ENCODE results near the gene CHST11.

CHST11 gene

GRCh38 chr12:104747330-104747729 lies 290.6 kb downstream of the CHST11 start:
- DNase-seq, result no peak

GRCh38 chr12:104747955-104748354 lies 291.2 kb downstream of the CHST11 start:
- DNase-seq, result no peak

GRCh38 chr12:104748356-104748755 lies 291.6 kb downstream of the CHST11 start:
- DNase-seq, result no peak

GRCh38 chr12:104748790-104749189 lies 292.0 kb downstream of the CHST11 start:
- DNase-seq, result no peak

GRCh38 chr12:104749545-104749944 lies 292.8 kb downstream of the CHST11 start:
- no peak for DNase-seq

- no peak for DNase-seq
Measured at GRCh38 chr12:104750061-104750460, 293.3 kb downstream of the CHST11 start.

GRCh38 chr12:104751120-104751519 lies 294.4 kb downstream of the CHST11 start:
- DNase-seq, result no peak

GRCh38 chr12:104751594-104751993 lies 294.8 kb downstream of the CHST11 start:
- DNase-seq, result no peak

- no peak for DNase-seq
Measured at GRCh38 chr12:104752016-104752415, 295.3 kb downstream of the CHST11 start.

GRCh38 chr12:104752881-104753280 lies 296.1 kb downstream of the CHST11 start:
- DNase-seq, result no peak

GRCh38 chr12:104756901-104757300 lies 300.2 kb downstream of the CHST11 start:
- DNase-seq, result no peak

GRCh38 chr12:104758771-104759170 lies 302.0 kb downstream of the CHST11 start:
- no peak for DNase-seq

GRCh38 chr12:104761091-104761490 lies 304.3 kb downstream of the CHST11 start:
- DNase-seq, result no peak

GRCh38 chr12:104761611-104762010 lies 304.9 kb downstream of the CHST11 start:
- DNase-seq, result no peak

GRCh38 chr12:104763168-104763805 lies 306.5 kb downstream of the CHST11 start:
- DNase-seq, result no peak

- DNase-seq, result no peak
Measured at GRCh38 chr12:104764225-104765091, 307.7 kb downstream of the CHST11 start.

GRCh38 chr12:104767261-104767660 lies 310.5 kb downstream of the CHST11 start:
- DNase-seq, result no peak

GRCh38 chr12:104768033-104768432 lies 311.3 kb downstream of the CHST11 start:
- no peak for DNase-seq

GRCh38 chr12:104769144-104769561 lies 312.4 kb downstream of the CHST11 start:
- no peak for DNase-seq

GRCh38 chr12:104772336-104772735 lies 315.6 kb downstream of the CHST11 start:
- no peak for DNase-seq

GRCh38 chr12:104775731-104776231 lies 319.0 kb downstream of the CHST11 start:
- no peak for DNase-seq

GRCh38 chr12:104779134-104779533 lies 322.4 kb downstream of the CHST11 start:
- DNase-seq, result no peak

GRCh38 chr12:104782296-104782695 lies 325.5 kb downstream of the CHST11 start:
- DNase-seq, result no peak

- no peak for DNase-seq
Measured at GRCh38 chr12:104784592-104784991, 327.8 kb downstream of the CHST11 start.

Measured in SHP77 (cell line).